Activated CD4-positive, CD25-positive, alpha-beta regulatory T cell (primary cell): ENCODE results near the gene HSPB6.

Experiments used
- DNase-seq, 4 experiments: peaks; one replicate each; lab custom pipeline; 2025; lab: John Stamatoyannopoulos, UW

HSPB6 gene

GRCh38 chr19:35746087-35746462 lies 10.8 kb downstream of the HSPB6 start:
- DNase-seq = no peak

GRCh38 chr19:35745328-35746086 lies 11.3 kb downstream of the HSPB6 start, which contains the start of the genes PSENEN and U2AF1L4:
Gene PSENEN (plus strand): TSS chr19:35745651. CDS start chr19:35745931, 280 bp downstream.
Gene U2AF1L4 (minus strand): TSS chr19:35745418. CDS start chr19:35745391, 27 bp downstream.
- DNase-seq = peak; percentile 83 to 95 (median 89)

GRCh38 chr19:35744430-35745327 lies 12.2 kb downstream of the HSPB6 start:
- peak; percentile 81 to 84 (median 84) for DNase-seq

GRCh38 chr19:35743640-35744429 lies 13.0 kb downstream of the HSPB6 start:
- no peak for DNase-seq

- DNase-seq = peak; percentile 33 to 44 (median 38)
These were observed 14.6 kb downstream of the HSPB6 start, which contains the start of gene IGFLR1 for GRCh38 chr19:35742121-35742724. Gene IGFLR1 (minus strand): TSS chr19:35742452. CDS start chr19:35741180, 1,272 bp downstream.

- DNase-seq = no peak
These were observed 15.7 kb downstream of the HSPB6 start for GRCh38 chr19:35741203-35741515.

- DNase-seq = peak; percentile 86 to 94 (median 89)
These were observed 16.2 kb downstream of the HSPB6 start for GRCh38 chr19:35740423-35741202.

GRCh38 chr19:35740108-35740422 lies 16.8 kb downstream of the HSPB6 start:
- DNase-seq = no peak

- no peak for DNase-seq
These were observed 17.3 kb downstream of the HSPB6 start for GRCh38 chr19:35739275-35740107.

GRCh38 chr19:35738887-35739229 lies 18.0 kb downstream of the HSPB6 start:
- DNase-seq = no peak

- DNase-seq = no peak
These were observed 18.6 kb downstream of the HSPB6 start for GRCh38 chr19:35738021-35738886.

GRCh38 chr19:35736913-35737886 lies 19.6 kb downstream of the HSPB6 start:
- no peak for DNase-seq

GRCh38 chr19:35734889-35735288 lies 21.9 kb downstream of the HSPB6 start:
- no peak for DNase-seq

GRCh38 chr19:35734273-35734672 lies 22.6 kb downstream of the HSPB6 start:
- no peak for DNase-seq

- no peak for DNase-seq
These were observed 23.4 kb downstream of the HSPB6 start for GRCh38 chr19:35733180-35734125.

- DNase-seq = no peak
These were observed 24.2 kb downstream of the HSPB6 start for GRCh38 chr19:35732540-35733179.
